Posterior vena cava (tissue), 2 donors: ENCODE results near the gene CDKL4. TPM values are rescaled to one million over a fixed set of nuclear protein-coding genes. Genes with fewer than 3 reads are reported as not detected.
"Not testable (repeated sequence)": the region's sequence is repeated elsewhere in the genome, so short reads cannot be mapped to it uniquely, and the experiment has no call there.

Source experiments
- DNase-seq: peaks from one replicate; pipeline ENCODE4 v3.0.0-alpha.2; 2020; ENCODE audit warnings: low spot score
- intact Hi-C, 2 donors: fragments of 100-400 bp; cut with DNase I; formaldehyde crosslinking; loops; one replicate each; pipeline versions ENCODE4 v1.14.1 to v1.14.2; 2022 to 2023
- total RNA-seq, 2 donors: library from RNA; stranded (reverse); fragmentation: NEBNext Ultra II Directional; extraction: Animal tissue kit (Norgen Biotek cat#: 25700); gene quantifications; one replicate each; pipeline ENCODE4 v1.2.1, GENCODE V29; 2021
- donor health status: DM: yes; HTN: yes; CAD: no.
- donor health status: DM: yes; HTN: yes; CAD: no.

The CDKL4 gene
- total RNA-seq, 2 donors from 2014 or later, result 0.46 to 1.2 TPM

GRCh38 chr2:39150890-39151497 lies 92.8 kb downstream of the CDKL4 start:
- intact Hi-C loops, result no loop called here
- no peak for DNase-seq

GRCh38 chr2:39150102-39150562 lies 93.6 kb downstream of the CDKL4 start:
- DNase-seq, result no peak
- intact Hi-C loops, result no loop called here

DNA sequence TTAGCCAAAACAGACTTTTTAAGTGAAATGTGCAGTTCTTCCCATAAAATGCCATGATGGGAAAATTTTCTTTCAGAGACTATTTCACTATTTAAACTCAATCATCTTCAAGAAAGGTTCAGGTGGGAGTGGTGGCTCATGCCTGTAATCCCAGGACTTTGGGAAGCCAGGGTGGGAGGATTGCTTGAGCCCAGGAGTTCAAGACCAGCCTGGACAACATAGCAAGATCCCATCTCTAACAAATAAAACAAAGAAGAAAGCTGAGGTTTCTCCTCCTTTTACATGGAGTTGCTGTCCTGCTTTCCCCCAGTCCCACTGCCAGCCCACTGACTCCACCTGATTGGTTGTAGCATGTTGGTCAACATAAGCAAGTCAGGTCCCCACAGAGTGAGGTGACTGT lies 97.1 kb downstream of the CDKL4 start:
- DNase-seq, result no peak
- intact Hi-C loops, result no loop called here

DNA sequence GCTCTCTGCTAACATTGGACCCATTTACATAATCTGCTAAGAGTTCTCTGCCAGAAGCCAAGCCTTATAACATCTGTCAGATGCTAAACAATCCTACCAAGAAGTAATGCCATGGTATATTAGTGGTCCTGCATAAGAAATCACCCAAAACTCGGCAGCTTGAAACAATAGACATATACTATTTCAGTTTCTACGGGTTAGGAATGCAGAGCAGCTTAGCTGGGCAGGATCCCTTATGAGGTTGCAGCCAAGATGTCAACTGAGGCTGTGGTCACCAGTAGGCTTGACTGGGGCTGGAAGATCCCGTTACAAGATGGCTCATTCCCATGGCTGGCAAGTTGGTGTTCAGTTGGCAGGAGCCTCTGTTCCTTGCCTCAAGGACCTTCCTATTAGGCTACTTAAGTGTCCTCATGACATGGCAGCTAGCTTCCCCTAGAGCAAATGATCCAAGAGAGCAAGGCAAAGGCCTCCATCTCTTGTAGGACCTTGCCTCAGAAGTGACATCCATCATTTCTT lies 97.8 kb downstream of the CDKL4 start:
- DNase-seq, result no peak
- intact Hi-C loops, result no loop called here

- no peak for DNase-seq
- intact Hi-C loops, result no loop called here
These were observed 99.4 kb downstream of the CDKL4 start for GRCh38 chr2:39144416-39144815.

- intact Hi-C loops, result no loop called here
- no peak for DNase-seq
These were observed 100.7 kb downstream of the CDKL4 start for GRCh38 chr2:39142904-39143605.

DNA sequence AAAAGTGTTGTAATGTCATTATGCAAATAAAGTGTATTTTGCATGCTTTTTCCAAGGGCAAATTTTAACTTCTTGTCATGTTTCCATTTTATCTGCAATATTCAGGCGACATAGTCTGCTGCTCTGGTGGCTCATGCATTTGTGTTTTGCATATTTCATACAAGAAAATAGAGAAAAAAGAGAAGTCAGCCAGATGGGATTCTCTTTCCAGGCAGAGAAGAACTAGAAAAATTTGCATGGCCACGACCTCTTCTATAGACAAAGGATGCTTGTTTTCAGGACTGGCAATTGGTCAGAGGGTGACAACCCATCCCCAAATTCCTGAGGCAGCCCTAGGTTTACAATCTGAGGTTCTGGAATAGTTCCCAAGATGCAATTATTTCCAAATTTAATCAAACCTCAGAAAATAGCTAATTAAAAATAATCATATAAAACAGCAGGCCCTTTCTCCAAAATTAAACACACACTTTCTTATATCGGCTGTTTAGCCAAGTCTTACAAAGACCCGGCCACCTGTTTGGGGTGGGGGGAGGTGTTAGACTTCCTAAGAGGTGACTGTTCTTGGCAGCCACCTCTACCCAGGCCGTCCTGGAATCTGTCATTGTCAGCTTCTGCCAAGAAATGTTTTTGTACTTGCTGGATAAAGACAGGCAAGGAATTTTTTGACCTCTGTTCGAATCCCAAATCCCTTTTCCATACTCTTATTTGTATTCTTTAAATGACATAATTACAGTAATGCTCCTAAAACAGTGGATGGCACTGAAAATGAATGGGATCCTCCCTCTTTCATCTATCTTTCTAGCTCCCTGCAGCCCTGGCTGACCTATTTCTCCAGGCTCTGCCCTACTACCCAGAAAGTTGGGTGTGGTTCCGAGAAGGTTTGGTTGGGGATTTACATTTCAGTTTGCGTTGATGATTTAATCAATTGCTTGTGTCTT lies 102.2 kb downstream of the CDKL4 start:
- no peak for DNase-seq
- intact Hi-C loops, result no loop called here

- intact Hi-C loops, DNase-seq: not testable (repeated sequence)
These were observed 102.8 kb downstream of the CDKL4 start for GRCh38 chr2:39140948-39141333.

DNA sequence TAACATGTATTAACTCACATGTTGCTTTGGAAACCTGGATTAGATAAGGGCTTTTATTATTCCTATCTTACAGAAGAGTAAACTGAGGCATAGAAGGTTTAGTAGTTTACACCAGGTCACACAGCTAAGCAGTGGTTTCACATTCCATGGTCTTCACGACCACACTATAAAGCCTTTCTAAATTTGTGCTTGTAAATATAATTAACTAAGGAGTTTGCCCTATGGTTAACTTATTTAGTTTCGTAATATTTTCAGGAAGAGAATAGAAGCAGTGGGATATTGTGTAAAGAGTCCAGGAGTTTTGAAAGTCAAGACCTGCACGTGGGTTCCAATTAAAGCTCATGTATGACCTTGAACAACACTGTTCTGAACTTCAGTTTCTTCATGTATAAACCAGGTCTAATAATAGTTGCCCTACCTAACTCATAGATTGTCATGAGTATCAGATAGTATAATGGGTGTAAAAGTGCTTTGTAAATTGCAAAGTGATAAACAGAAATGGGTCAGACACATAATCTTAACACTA lies 103.4 kb downstream of the CDKL4 start:
- intact Hi-C loops, result no loop called here
- no peak for DNase-seq

DNA sequence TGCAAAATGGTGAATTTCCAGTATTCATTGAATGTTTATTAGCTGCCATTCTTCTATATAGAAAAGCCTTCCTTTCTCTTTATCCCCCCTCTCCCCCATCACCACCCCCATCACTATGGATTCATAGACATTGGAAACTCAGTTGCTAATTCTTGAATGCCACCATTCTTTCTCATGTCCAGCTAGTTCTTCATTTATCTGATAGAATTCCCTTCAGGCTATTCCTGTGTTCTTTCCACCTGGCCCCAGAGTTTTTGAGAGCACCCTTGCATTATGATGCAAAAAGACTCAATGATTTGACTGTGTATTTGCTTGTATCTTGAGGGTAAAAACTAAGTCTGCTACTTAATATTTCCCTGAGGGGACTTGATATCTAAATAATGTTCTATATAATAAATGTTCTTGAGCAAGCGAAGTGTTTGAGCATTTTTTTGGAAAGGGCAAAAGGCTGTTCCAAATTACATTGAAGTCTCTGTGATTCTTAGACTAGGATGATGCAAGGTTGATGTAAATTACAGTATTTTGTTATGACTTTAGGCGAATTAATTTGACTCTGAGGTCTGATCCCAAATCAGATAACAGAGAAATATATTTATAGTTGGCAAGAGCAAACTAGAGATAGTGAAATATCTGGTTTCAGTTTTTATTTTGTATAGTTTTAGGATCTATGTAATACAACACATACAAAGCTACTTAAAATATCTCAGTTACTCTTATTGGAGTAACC lies 104.1 kb downstream of the CDKL4 start:
- DNase-seq, result no peak
- intact Hi-C loops, result no loop called here

DNA sequence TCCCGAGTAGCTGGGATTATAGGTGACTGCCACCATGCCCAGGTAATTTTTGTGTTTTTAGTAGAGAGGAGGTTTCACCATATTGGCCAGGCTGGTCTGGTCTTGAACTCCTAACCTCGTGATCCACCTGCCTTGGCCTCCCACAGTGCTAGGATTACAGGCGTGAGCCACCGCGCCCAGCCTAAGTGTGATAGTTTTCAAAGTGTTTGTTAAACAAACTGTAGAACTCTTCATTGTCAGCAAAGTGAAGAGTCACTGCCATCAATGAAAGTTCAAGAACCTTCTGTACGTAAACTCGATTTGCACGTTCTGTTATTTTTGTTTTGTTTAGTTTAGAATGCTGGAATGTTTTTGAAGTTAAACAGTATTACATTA lies 104.9 kb downstream of the CDKL4 start:
- no peak for DNase-seq
- intact Hi-C loops, result no loop called here

GRCh38 chr2:39138187-39138836 lies 105.5 kb downstream of the CDKL4 start:
- DNase-seq, intact Hi-C loops: not testable (repeated sequence)

DNA sequence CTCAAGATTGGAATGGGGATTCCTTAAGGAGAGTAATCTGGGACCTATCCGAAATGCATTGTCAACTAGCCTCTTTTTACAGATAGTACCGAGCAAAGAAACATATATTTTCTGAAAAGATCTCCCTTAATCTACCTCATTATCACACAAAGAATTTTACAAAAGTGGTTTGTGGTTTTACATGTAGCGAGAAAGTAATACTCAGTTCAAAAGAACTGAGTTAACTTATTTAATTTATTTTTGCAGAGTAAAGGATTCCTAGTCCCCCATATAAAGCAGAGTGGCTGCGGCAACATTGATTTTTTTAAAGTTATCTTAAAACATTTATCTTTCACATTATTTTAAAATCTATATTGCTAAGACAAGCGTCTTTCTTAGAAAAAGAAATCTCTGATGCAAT lies 107.0 kb downstream of the CDKL4 start:
- DNase-seq, result no peak
- intact Hi-C loops, result no loop called here

GRCh38 chr2:39135690-39136259 lies 108.0 kb downstream of the CDKL4 start:
- intact Hi-C loops, result no loop called here
- DNase-seq, result no peak

DNA sequence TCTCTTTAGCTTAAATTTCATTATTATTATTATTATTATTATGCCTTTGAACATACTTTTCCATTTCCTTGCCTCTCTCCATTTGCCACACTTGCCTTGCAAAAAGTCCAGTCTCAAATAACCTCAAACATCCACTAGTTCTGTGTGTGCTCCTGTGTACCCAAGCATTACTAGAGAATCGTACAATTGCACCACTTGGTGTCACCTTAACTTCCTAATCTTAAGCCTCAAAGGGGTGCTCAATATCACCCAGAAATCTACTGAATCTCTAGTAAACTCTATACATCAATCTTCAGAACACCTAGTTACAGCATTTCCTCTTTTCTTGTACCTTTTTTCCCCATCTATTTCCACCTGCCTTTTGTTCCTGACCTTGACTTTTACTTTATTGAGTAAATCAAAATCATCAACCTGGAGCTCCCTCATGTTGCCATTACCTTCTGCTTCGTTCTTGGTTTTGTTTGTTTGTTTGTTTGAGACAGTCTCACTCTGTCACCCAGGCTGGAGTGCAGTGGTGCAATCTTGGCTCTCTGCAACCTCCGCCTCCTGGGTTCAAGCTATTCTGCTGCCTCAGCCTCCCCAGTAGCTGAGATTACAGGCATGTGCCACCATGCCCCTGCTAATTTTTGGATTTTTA lies 110.4 kb downstream of the CDKL4 start:
- intact Hi-C loops, result no loop called here
- DNase-seq, result no peak

DNA sequence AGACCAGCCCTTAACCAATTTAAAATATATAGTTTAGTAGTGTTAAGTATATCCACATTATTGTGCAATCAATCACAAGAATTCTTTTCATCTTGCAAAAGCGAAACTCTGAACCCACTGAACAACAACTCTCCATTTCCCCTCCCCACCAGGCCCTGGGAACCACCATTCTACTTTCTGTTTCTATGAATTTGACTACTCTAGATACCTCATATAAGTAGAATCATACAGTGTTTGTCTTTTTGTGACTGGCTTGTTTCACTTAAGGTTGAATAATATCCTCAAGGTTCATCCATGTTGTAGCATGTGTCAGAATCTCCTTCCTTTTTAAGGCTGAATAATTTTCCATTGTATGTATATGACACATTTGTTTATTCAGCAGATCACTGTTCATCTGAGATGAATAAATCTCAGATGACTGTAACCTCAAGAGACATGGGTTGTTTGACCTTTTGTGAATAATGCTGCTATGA lies 114.8 kb downstream of the CDKL4 start:
- intact Hi-C loops, result no loop called here
- no peak for DNase-seq

DNA sequence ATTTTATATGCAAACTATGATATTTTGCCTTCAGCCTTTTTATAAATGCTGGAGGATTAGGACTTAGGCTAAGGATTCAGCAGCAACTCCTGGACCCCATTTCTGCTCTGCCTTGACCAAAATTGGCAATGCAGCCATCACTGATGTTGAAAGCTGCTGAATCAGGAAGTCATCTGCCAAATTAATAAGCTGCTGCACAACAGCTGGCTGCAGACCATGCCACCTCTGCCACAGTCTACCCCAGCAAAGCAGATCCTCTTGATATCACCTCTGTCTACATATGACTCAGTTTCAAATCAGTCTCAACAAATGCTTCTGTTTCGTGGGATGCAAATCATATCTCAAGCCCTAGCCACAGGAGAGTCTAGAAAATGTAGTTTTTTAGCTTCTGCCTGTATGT lies 115.8 kb downstream of the CDKL4 start:
- intact Hi-C loops, result no loop called here
- no peak for DNase-seq
